NCI-H2196 (cell line): ENCODE data around the gene LRR1.
"Not testable (repeated sequence)": the region's sequence is repeated elsewhere in the genome, so short reads cannot be mapped to it uniquely, and the experiment has no call there.

Source experiments
- DNase-seq: peaks from one replicate; lab custom pipeline; 2025; ENCODE audit not compliant: unreplicated experiment; lab: John Stamatoyannopoulos, UW

Gene LRR1, protein sequence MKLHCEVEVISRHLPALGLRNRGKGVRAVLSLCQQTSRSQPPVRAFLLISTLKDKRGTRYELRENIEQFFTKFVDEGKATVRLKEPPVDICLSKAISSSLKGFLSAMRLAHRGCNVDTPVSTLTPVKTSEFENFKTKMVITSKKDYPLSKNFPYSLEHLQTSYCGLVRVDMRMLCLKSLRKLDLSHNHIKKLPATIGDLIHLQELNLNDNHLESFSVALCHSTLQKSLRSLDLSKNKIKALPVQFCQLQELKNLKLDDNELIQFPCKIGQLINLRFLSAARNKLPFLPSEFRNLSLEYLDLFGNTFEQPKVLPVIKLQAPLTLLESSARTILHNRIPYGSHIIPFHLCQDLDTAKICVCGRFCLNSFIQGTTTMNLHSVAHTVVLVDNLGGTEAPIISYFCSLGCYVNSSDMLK

DNA sequence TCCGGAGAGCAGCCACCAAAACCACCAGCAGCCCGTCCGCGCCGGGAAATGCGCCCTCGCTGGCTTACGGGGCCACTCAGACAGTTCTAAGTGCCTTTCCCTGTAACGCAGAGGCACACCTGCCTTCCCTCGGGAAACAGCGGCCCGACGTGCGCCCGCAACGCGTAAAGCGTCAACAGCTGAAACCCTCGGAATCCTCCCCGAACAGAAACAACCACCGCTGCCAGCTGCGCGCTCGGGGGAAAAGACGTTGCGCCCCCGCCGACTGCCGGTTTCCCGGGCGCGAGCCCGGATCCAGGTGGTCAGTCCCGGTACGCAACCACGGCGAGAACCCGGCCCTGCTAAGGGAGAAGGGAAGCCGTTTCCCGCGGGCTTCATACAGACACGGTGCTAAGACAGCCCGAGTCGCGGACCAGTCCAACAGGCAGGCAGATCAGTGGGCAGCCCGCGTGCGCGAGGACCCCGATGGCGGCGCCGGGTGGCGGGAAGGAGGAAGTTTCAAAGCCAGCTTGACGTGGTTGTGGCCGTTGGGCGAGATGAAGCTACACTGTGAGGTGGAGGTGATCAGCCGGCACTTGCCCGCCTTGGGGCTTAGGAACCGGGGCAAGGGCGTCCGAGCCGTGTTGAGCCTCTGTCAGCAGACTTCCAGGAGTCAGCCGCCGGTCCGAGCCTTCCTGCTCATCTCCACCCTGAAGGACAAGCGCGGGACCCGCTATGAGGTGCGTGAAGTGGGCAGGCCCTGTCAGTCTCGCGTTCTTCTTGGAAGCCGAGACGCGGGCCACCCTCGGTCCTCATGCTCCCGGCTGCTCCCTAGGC is at the start of gene LRR1:
TSS of gene LRR1 (plus strand) at position 456 of the 816 bp plus-strand sequence. CDS start at position 537, 81 bp downstream.
- DNase-seq, result peak; percentile 78

DNA sequence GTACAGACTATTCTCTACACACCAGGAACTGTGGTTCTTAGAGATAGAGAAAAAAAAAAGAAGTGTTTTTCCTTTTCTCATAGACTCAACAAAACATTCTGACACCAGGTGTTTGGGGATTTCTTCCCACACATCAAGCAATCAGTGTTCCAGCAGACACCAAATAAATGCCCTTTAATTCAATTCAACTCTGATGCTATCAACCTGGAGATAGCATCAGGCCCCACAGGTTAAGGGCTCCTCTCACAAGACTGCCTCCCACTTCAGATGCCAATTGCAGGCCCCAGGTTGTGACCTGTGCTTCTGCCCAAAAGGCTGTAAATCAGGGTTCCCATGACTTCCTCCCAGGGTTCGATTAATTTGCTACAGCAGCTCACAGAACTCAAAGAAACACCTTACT is 49.3 kb upstream of the LRR1 start:
- no peak for DNase-seq

DNA sequence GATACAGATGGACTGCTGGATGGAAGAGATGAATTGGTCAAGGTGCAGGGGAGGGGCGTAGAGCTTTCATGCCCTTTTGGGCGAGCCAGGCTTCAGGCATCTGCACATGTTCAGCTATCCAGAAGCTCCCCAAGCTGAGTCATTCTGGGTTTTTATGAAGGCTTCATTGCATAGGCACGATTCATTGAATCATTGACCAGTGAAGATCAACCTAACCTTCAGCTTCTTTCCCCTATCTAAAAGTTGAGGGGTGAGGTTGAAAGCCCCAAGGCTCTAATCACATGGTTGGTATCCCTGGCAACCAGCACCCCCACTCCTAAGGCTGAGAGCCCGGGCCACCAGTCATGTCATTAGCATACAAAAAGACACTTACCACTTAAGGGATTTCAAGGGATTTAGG is 48.9 kb upstream of the LRR1 start:
- DNase-seq, result no peak

DNA sequence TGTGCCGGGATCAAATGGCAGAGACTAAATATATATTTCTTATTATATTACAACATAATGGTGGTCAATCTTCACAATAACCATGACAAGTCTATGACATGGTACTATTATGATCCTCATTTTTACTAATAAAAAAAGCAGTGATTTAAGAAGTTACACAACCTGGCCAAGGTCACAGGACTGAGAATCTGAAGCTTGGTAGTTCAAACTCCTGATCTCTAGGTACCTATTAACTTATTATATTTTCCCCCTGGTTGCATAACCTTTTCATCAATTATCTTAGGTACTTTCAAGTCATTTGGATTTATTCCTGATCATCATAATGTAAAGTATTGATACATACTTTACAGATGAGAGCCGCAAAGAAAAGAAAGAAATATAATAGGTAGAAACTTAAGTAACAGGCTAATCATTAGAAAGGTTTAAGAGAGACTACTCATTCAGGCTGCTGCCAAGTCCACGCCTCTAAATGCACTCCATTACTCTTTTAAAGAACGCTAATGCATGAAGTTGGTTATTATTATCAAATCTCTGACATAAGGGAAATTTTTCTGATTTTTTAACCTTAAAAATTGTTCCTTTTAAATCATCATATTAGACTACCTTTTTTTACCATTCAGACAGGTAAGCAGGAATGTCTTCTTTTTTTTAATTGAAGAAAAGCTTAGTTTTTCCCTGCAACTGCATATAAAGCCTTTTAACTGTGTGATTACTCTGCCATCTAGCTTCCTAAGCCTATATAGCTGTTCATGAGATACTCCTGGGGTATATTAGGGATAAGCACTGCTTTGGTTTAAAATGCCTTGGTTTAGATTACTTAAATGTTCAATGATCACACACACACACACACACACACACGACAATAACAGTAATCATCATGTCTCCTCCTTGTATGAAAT is 48.2 kb upstream of the LRR1 start:
- DNase-seq, result no peak

DNA sequence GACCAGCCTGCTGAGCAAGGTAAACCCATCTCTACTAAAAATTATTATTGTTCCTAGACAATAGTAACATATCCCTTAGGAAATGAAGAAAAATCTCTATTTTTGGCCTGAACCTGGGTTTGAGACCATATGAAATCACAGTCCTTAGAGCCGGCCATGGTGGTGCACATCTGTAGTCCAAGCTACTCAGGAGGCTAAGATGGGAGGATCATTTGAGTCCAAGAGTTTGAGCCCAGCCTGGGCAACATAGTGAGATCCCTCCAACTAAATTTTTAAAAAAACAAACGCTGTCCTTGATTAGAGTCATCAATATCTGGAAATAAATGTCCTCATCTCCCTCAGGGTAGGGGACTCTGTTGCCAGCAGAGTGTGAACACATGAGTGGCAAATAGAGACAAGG is 47.2 kb upstream of the LRR1 start:
- DNase-seq, result no peak

DNA sequence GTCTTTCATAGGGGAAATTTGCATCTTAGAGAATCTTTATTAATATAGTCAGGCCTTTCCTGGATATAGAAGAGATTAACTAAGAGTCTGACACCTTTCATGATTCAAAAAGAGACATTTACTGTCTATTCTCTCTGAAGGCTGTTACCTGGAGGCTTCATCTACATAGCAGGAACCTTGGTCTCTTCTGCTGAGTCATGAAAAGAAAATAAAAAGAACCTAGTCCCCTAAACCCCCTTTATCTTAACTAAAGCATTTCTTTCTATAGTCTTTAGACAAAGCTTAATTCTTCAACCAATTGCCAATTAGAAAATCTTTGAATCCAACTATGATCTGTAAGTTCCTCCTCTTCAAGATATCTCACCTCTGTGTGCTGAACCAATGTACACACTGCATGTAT is 45.6 kb upstream of the LRR1 start:
- no peak for DNase-seq

DNA sequence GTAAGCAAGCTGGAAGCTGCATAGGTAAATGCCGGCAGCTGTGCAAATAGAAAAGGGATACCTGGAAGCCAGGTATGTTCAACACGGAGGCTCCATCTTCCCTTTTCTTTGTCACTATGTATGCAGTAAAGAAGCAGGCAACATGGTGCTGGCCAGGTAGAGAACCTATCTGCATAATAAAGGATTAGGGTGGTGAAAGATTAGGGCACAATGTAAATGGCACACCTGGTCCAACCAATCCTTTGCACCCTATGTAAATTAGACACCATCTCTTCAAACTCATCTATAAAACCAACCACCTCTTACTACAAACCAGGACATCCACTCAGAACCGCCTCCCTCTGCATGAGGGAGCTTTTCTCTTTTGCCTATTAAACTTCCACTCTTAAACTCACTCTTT is 44.8 kb upstream of the LRR1 start:
- peak; percentile 3 for DNase-seq

DNA sequence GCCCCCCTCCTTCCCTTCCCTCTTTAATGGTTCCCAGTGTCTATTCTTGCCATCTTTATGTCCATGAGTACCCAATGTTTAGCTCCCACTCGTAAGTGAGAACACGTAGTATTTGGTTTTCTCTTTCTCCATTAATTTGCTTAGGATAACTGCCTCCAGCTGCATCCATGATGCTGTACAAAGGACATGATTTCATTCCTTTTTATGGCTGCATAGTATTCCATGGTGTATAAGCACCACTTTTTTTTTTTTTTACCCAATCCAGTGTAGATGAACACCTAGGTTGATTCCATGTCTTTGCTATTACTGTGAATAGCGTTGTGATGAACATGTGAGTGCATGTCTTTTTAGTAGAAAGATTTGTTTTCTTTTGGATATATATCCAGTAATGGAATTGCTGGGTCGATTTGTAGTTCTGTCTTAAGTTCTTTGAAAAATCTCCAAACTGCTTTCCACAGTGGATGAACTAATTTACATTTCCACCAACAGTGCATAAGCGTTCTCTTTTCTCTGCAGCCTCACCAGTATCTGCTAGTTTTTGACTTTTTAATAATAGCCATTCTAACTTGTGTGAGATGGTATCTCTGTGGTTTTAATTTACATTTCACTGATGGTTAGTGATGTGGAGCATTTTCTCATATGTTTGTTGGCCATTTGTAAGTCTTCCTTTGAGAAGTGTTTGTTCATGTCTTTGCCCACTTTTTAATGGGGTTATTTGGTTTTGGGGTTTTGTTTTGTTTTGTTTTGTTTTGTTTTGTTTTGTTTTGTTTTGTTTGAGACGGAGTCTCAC is 38.6 kb upstream of the LRR1 start:
- no peak for DNase-seq

DNA sequence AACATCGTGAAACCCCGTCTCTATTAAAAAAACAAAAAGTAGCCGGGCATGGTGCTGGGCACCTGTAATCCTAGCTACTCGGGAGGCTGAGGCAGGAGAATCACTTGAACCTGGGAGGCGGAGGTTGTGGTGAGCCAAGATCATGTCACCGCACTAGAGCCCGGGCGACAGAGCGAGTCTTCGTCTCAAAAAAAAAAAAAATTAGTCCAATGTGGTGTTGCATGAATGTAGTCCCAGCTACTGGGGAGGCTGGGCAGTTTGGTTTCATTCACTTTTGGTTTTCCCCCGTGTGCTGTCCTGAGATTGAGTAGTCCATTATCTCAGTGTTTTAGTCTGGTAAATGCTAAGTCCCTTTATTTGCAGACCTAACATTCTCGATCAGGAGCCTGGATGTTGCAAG is 32.0 kb upstream of the LRR1 start:
- no peak for DNase-seq

DNA sequence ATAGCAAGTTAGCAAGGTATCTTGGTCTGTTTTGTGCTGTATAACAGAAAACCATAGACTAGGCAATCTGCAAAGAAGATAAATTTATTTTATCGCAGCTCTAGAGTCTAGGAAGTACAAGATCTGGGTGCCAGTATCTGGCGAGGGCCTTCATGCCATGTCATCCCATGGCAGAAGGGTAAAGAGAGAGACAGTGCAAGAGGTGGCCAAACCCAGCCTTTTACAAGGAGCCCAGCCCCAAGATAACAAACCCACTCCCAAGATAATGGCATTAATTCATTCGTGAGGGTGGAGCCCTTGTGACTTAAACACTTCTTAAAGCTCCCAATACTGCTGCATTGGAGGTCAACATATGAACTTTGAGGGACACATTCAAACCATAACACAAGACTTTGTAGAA is 29.5 kb upstream of the LRR1 start:
- no peak for DNase-seq

DNA sequence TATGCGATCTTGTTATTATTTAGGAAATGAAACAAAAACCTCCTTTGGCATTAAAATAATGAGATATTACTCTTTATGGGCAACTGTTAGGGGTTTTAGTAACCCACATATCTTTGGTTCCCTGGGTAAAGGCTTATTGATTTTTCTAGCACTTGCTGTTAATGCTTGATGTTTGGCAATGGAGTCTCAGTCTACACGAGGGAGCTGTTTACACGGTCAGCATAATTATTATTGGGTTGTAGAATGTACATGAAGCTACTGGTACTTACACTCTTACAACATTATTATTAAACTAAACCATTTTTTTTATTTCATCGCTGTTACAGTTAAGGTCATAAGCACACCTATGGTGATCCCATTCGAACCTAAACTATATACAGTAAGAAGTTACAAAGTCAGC is 24.7 kb upstream of the LRR1 start:
- no peak for DNase-seq

DNA sequence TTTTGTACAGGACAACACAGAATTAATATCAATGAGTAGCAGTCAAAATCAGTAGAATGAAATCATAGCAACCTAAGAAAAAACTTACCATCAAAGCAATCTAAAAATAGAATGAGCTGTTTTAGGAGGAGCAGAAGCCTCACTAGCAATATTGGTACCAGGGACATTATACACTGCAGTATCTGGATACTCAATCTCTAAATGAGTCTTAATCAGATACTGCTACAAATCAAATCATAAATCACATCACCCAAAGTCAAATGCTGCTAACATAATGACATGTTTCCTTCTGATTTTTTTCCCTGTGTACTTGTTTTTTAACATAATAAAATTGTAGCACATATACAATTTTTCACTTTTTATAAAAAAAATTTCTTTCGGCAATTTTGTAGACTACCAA is 20.6 kb upstream of the LRR1 start:
- DNase-seq, result no peak

DNA sequence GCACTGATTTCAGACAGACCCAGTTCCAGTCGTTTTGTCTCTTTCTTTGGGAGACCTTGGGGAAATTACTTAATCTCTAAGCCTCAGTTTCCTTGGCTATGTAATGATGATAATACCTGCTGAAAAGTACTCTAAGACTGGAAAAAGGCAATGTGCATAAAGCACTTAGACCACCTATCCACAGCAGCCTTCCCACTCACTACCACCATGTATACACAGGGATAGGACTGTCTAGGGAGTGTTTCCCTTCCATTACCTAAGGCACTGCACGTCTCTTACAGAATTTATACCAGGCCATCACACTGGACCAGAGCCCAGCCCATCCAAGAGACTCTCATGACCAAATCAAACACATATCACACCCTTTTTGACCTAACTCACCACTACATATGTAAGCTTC is 18.9 kb upstream of the LRR1 start:
- no peak for DNase-seq

DNA sequence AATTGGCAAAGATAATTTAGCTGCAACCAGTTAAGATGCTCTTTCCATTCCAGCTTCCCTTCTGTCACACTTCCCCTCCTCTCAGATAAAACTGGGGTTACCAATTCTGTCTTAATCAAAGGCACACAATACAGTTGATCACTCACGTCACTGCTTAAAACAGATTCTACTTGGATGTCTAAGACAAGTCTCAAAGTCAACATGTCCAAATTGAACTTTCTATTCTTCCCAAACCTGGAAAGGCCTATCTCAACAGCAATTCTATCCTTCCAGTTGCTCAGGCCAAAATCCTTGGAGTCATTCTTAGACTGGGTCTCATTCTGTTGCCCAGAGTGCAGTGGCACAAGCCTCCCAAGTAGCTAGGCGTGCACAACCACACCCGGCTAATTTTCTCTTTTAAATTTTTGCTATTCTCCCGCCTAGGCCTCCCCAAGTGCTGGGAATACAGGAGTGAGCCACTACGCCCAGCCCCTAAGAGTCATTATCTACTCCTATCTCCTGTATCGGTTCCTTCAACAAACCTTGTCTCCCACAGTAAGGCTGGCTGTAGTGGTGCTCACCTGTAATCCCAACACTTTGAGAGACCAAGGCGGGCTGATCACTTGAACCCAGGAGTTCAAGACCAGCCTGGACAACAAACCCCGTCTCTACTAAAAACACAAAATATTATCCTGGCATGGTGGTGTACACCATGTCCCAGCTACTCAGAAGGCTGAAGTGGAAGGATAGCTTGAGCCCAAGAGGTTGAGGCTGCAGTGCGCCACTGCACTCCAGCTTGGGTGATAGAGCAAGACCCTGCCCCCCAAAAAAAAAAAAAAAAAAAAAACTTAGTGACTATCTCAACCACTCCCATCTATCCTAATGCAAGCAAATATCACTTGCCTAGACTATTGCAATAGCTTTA is 17.3 kb upstream of the LRR1 start:
- no peak for DNase-seq

DNA sequence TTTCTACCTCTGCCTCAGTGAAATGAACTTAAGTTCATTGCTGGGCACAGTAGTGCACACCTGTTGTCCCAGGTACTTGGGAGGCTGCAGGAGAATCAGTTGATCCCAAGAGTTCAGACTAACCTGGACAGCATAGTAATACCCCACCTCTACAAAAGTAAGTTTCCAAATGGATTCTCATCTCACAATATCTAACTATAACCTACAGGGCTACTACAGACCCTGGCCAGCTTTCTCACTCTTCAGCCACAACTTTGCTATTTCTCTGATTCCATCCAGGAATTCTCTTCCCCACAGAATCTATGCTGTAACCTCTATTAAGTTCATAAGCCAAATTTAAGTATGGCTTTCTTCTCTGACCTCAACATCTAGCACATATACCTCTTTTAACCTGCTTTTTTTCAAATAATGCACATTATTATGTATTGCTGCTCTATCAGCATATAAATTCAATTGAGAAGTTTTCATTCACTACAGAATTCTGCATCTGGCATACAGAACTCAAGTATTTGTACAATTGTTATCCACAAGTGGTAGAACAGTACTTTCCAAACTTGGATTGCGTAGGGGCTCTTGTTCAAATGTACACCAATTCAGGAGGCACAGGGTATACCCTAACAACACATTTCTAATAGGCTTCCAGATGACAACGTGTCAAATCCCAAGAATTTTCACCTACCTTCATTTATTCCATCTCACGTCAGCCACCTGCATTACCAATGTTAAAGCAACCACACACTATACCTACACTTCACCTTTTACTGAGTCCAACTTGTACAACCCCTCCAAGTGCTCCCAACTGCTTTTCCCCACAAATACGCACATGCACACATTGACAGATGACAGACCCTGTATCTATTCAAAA is 16.4 kb upstream of the LRR1 start:
- no peak for DNase-seq

DNA sequence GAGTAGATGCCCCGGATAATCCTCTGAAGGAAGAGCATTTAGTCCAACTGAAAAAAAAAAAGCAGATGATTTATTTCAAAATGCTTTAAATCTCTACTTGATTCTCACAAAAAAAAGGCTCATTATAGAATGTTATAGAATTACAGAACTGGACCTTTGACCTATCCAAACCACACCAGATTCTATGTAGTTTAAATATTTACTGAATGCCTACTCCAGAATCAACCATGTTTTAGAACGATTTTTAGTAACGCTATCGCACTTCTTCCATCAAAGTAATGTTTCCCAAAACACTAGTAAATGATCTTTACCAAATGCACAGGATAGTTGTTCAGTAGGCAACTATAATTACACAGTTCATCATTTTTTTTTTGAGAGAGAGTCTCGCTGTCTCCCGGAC is 15.1 kb upstream of the LRR1 start:
- DNase-seq, result no peak

DNA sequence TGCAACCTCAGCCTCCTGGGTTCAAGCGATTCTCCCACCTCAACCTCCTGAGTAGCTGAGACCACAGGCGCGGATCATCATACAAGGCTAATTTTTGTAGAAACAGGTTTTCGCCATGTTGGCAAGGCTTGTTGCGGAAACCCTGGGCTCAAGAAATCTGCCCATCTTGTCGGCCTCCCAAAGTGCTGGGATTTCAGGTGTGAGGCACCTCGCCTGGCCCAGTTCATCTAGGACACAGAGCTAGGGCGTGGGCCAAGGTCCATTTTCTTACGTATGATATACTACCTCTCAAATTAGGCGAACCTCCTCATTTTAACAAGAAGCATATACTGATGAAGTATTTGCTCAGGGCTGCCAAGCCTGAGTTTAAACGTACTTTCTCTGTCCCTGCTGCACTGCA is 14.7 kb upstream of the LRR1 start:
- DNase-seq, result no peak

DNA sequence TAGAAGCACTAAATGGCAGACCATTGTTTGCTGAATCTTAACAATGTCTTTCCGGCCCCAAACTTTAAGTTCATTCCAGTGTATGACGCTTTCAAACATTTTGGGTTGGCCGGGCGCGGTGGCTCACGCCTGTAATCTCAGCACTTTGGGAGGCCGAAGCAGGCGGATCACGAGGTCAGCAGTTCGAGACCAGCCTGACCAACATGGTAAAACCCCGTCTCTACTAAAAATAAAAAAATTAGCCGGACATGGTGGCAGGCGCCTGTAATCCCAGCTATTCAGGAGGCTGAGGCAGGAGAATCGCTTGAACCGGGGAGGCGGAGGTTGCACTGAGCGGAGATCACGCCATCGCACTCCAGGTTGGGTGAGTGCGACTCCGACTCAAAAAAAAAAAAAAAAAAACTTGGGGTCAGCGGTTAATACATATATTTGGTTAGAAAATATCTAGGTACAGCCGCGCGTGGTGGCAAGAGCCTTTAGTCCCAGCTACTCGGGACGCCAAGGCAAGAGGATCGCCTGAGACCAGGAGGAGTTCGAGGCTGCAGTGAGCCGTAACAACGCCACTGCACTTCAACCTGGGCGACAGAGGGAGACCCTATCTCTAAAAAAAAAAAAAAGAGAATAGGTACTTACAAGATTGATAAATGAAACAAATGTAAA is 13.6 kb upstream of the LRR1 start:
- DNase-seq, result not testable (repeated sequence)
